Measurements from ENCODE around the gene DNASE1L3.
A peak's percentile ranks its signal among the peaks of the same experiment; 100 is the strongest.
"Not testable (repeated sequence)": the region's sequence is repeated elsewhere in the genome, so short reads cannot be mapped to it uniquely, and the experiment has no call there.

DNASE1L3 gene

DNA sequence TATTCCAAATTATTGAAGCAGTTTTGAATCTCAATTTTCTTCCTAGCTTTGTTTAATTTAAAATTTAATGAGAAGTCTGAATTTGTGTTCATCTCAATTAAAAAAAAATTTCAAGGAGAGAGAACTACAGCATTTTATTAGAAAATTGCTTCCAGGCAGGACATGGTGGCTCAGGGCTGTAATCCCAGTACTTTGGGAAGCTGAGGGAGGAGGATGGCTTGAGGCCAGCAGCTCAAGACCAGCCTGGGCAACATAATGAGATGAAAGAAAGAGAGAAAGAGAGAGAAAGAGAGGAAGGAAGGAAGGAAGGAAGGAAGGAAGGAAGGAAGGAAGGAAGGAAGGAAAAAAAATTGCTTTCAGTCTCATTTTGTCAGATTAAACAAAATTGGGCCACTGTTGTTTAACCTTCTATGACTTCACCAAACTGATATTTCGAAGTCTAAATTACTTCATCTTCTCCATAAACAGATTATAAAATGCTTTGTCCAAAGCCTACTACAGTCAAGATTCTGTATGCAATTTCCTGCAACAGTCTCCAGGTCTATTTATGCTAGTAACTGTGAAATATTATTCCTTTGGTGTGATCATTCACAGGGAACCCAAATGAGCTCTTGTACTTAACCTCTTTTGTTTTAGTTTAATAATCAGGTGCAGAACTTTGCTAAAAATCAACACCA is 20.2 kb upstream of the DNASE1L3 start:
- TF ChIP-seq, protein P1, sequence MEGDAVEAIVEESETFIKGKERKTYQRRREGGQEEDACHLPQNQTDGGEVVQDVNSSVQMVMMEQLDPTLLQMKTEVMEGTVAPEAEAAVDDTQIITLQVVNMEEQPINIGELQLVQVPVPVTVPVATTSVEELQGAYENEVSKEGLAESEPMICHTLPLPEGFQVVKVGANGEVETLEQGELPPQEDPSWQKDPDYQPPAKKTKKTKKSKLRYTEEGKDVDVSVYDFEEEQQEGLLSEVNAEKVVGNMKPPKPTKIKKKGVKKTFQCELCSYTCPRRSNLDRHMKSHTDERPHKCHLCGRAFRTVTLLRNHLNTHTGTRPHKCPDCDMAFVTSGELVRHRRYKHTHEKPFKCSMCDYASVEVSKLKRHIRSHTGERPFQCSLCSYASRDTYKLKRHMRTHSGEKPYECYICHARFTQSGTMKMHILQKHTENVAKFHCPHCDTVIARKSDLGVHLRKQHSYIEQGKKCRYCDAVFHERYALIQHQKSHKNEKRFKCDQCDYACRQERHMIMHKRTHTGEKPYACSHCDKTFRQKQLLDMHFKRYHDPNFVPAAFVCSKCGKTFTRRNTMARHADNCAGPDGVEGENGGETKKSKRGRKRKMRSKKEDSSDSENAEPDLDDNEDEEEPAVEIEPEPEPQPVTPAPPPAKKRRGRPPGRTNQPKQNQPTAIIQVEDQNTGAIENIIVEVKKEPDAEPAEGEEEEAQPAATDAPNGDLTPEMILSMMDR (IDR thresholded peaks at IDR 0.05; ENCODE audit: insufficient read depth, low read length, poor library complexity, severe bottlenecking): no peak
- no peak for DNase-seq (ENCODE audit: extremely low read depth, insufficient read length)
- no peaks in the 10 kb centered on the region for H3K36me3 ChIP-seq (ENCODE audit: control insufficient read depth, insufficient read depth, low read length)
- H3K27me3 ChIP-seq (replicated peaks; ENCODE audit: control insufficient read depth, insufficient read depth, low read length): no peaks in the 10 kb centered on the region
- H3K4me3 ChIP-seq (replicated peaks; ENCODE audit: low read depth, low read length): no peak overlapping the region

DNA sequence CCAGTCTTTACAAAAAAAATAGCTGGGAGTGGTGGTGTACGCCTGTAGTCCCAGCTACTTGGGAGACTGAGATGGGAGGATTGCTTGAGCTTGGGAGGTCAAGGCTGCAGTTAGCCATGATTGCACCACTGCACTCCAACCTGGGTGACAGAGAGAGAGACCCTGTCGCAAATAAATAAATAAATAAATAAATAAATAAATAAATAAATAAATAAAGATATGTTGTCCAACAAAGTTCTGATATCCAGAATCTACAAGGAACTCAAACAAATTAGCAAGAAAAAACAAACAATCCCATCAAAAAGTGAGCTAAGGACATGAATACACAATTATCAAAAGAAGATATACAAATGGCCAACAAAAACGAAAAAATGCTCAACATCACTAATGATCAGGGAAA is 17.2 kb upstream of the DNASE1L3 start:
- not testable (repeated sequence) for H3K36me3 ChIP-seq (ENCODE audit: control insufficient read depth, insufficient read depth, low read length); H3K4me3 ChIP-seq (replicated peaks; ENCODE audit: low read depth, low read length); H3K27me3 ChIP-seq (replicated peaks; ENCODE audit: control insufficient read depth, insufficient read depth, low read length); DNase-seq (ENCODE audit: extremely low read depth, insufficient read length)

DNA sequence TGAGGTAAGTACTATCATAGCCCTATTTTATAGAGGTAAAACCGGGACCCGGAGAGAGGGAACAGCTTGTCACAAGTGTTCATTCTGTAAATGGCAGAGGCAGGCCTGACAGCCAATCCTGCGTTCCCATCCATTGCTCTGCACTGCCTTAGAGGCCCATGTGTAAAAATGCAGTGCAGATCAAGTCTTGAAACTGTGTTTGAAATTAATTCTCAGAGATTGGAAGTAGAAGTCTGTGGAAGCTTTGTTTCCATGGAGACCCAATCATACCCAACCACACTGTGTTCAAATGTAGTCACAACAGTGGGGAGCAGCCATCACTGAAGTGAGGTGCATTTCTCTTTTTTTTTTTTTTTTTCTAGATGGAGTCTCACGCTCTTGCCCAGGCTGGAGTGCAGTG is 13.1 kb upstream of the DNASE1L3 start:
- H3K36me3 ChIP-seq (ENCODE audit: control insufficient read depth, insufficient read depth, low read length): no peaks in the 10 kb centered on the region
- H3K27me3 ChIP-seq (replicated peaks; ENCODE audit: control insufficient read depth, insufficient read depth, low read length): peaks cover 2% of the 10 kb centered on the region
- H3K4me3 ChIP-seq (replicated peaks; ENCODE audit: low read depth, low read length): no peak overlapping the region
- DNase-seq (ENCODE audit: extremely low read depth, insufficient read length): no peak
- TF ChIP-seq, protein P1 (IDR thresholded peaks at IDR 0.05; ENCODE audit: insufficient read depth, low read length, poor library complexity, severe bottlenecking): no peak

DNA sequence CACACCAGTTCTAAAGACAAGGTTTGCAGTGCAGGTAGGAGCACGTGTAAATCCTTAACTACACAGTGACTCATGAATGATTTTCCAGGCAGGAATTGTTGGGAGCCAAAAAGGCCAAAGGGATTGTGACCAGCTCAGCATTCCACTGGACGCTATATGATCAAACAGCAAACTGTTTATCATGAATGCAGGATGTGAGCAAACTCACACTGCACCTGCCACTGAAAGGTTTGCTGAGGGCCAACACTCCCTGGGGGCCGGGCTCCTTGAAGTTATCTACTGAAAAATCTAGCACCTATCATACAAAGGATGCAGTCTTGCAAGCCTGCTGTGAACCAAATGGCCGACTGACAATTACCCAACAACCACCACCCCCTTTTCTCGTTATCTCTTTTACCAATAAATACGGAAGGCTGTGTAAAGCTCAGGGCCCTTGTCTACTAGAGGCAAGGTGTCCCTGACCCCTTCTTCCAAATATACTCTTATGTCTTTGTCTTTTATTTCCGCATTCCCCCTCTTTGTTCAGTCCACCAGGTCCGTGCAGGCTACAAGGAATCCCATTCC is 11.5 kb upstream of the DNASE1L3 start:
- Histone ChIP-seq H3K27me3 (replicated peaks; ENCODE audit: control insufficient read depth, insufficient read depth, low read length) (peaks cover 2% of the 10 kb centered on the region), H3K36me3 (ENCODE audit: control insufficient read depth, insufficient read depth, low read length) (no peaks in the 10 kb centered on the region), H3K4me3 (replicated peaks; ENCODE audit: low read depth, low read length) (no peak overlapping the region)
- TF ChIP-seq, protein P1 (IDR thresholded peaks at IDR 0.05; ENCODE audit: insufficient read depth, low read length, poor library complexity, severe bottlenecking): no peak
- no peak for DNase-seq (ENCODE audit: extremely low read depth, insufficient read length)

DNA sequence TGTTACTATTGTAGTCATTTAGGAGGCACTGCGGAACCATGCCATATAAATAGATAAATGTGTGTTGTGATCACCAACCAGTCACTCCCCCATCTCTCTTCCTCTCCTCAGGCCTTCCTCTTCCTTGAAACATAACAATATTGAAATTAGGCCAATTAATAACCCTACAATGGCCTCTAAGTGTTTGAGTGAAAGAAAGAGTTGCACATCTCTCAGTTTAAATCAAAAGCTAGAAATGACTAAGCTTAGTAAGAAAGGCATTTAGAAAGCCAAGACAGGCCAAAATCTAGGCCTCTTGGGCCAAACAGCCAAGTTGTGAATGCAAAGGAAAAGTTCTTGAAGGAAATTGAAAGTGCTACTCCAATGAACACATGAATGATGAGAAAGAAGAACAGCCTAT is 8.1 kb upstream of the DNASE1L3 start:
- no peak overlapping the region for H3K4me3 ChIP-seq (replicated peaks; ENCODE audit: low read depth, low read length)
- DNase-seq (ENCODE audit: extremely low read depth, insufficient read length): peak; percentile 47
- no peaks in the 10 kb centered on the region for H3K36me3 ChIP-seq (ENCODE audit: control insufficient read depth, insufficient read depth, low read length)
- H3K27me3 ChIP-seq (replicated peaks; ENCODE audit: control insufficient read depth, insufficient read depth, low read length): no peaks in the 10 kb centered on the region
- TF ChIP-seq, protein P1 (IDR thresholded peaks at IDR 0.05; ENCODE audit: insufficient read depth, low read length, poor library complexity, severe bottlenecking): no peak

DNA sequence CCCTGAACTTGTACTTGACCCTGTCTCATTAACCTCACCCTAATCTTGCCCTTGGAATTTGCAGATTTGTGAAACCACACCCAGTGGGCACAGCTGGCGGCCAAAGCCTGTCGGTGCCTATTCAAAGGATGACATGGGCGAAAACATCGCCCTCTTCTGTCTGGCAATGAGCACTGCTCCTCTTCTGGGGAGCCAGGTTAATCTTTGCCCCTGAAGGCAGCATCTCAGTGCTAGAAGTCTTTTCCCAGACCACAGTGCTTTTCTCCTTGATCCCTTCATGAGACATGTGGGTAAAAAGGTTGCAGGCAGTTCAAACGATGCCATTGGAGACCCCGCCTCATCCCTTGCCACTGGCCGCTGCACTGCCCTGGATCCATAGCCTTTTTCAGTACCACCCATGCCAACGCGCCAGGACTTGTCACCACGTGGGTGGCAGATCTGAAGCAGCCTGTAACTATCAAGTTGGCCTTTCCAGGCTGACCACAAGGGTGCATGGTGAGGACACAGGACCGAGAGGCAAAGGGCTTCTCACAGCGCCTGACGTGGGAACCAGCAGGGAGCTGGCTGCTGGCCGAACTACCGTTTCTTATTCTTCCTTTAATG is 6.5 kb upstream of the DNASE1L3 start:
- H3K27me3 ChIP-seq (replicated peaks; ENCODE audit: control insufficient read depth, insufficient read depth, low read length): no peaks in the 10 kb centered on the region
- peak; percentile 65 for DNase-seq (ENCODE audit: extremely low read depth, insufficient read length)
- H3K36me3 ChIP-seq (ENCODE audit: control insufficient read depth, insufficient read depth, low read length): no peaks in the 10 kb centered on the region
- TF ChIP-seq, protein P1 (IDR thresholded peaks at IDR 0.05; ENCODE audit: insufficient read depth, low read length, poor library complexity, severe bottlenecking): peak; percentile 86
- no peak overlapping the region for H3K4me3 ChIP-seq (replicated peaks; ENCODE audit: low read depth, low read length)

Data from GM06990 (cell line).